ENCODE results near the gene FARSB.
"Not testable (repeated sequence)": the region's sequence is repeated elsewhere in the genome, so short reads cannot be mapped to it uniquely, and the experiment has no call there.

The FARSB gene

GRCh38 chr2:222603501-222603900, 52.4 kb downstream of the FARSB start:
- no peak for DNase-seq

- no peak for DNase-seq
Observed at GRCh38 chr2:222598611-222599010, 57.3 kb downstream of the FARSB start.

- no peak for DNase-seq
Observed at GRCh38 chr2:222595581-222595980, 60.3 kb downstream of the FARSB start.

- DNase-seq: no peak
Observed at GRCh38 chr2:222594679-222595078, 61.2 kb downstream of the FARSB start.

GRCh38 chr2:222592176-222592575, 63.7 kb downstream of the FARSB start:
- no peak for DNase-seq

- DNase-seq: no peak
Observed at GRCh38 chr2:222591661-222592060, 64.2 kb downstream of the FARSB start.

GRCh38 chr2:222584589-222584988, 71.3 kb downstream of the FARSB start:
- not testable (repeated sequence) for DNase-seq

GRCh38 chr2:222582928-222583327, 73.0 kb downstream of the FARSB start:
- peak in 1 of 2 experiments; percentile 2 for DNase-seq

- no peak for DNase-seq
Observed at GRCh38 chr2:222577341-222577740, 78.6 kb downstream of the FARSB start.

- no peak for DNase-seq
Observed at GRCh38 chr2:222576171-222577081, 79.5 kb downstream of the FARSB start.

- no peak for DNase-seq
Observed at GRCh38 chr2:222575618-222576017, 80.3 kb downstream of the FARSB start.

- DNase-seq: no peak
Observed at GRCh38 chr2:222572751-222573174, 83.1 kb downstream of the FARSB start.

- no peak for DNase-seq
Observed at GRCh38 chr2:222572264-222572721, 83.6 kb downstream of the FARSB start.

GRCh38 chr2:222569826-222570225, 86.1 kb downstream of the FARSB start:
- DNase-seq: no peak

GRCh38 chr2:222568865-222569264, 87.0 kb downstream of the FARSB start:
- no peak for DNase-seq

GRCh38 chr2:222566229-222566628, 89.7 kb downstream of the FARSB start:
- DNase-seq: no peak

- no peak for DNase-seq
Observed at GRCh38 chr2:222563936-222564335, 92.0 kb downstream of the FARSB start.

- no peak for DNase-seq
Observed at GRCh38 chr2:222563106-222563718, 92.7 kb downstream of the FARSB start.

- peak; percentile 37 to 67 for DNase-seq
Observed at GRCh38 chr2:222561817-222562645, 93.9 kb downstream of the FARSB start.

- DNase-seq: no peak
Observed at GRCh38 chr2:222561151-222561550, 94.7 kb downstream of the FARSB start.

GRCh38 chr2:222554517-222554916, 101.4 kb downstream of the FARSB start:
- DNase-seq: no peak

GRCh38 chr2:222548992-222549391, 106.9 kb downstream of the FARSB start:
- no peak for DNase-seq

GRCh38 chr2:222547083-222547482, 108.8 kb downstream of the FARSB start:
- no peak for DNase-seq
